Ishikawa (cell line): ENCODE results near the gene SEMG1.

ENCODE experiments used
- NFIC ChIP-seq: IDR thresholded peaks from 2 replicates; pipeline ENCODE4 v1.6.1; 2012
- RAD21 ChIP-seq: IDR thresholded peaks from 2 replicates; pipeline ENCODE4 v1.6.1; 2012; ENCODE audit warnings: low read depth
- TAF1 ChIP-seq: IDR thresholded peaks from 2 replicates; pipeline ENCODE4 v1.6.1; 2012; ENCODE audit warnings: low read depth, mild to moderate bottlenecking
- TF ChIP-seq, protein P1 (sequence below): IDR thresholded peaks from 2 replicates; pipeline ENCODE4 v1.6.1; 2012; ENCODE audit warnings: low read depth, mild to moderate bottlenecking
- TF ChIP-seq, protein P2 (sequence below): IDR thresholded peaks from 2 replicates; pipeline ENCODE4 v1.6.1; 2012

DNA sequence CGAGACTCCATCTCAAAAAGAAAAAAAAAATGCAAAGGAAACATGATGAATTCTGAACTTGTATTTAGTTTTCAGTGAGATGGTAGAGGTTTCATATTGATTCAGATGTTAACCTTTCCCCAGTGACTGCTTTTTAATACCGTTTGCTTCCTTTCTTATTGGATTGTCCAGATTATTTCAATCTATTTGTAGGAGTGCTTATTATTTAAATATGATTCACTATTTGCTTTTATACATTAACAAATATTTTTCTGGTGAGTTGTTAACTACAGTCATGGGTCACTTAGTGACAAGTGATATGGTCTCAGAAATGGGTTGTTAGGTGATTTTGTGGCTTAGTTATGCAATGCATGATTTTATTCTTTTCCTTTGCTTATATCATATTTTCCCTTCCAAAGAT, 23.7 kb upstream of the SEMG1 start:
- TF ChIP-seq RAD21 (no peak), TAF1 (no peak), NFIC (no peak)
- TF ChIP-seq, protein P1, sequence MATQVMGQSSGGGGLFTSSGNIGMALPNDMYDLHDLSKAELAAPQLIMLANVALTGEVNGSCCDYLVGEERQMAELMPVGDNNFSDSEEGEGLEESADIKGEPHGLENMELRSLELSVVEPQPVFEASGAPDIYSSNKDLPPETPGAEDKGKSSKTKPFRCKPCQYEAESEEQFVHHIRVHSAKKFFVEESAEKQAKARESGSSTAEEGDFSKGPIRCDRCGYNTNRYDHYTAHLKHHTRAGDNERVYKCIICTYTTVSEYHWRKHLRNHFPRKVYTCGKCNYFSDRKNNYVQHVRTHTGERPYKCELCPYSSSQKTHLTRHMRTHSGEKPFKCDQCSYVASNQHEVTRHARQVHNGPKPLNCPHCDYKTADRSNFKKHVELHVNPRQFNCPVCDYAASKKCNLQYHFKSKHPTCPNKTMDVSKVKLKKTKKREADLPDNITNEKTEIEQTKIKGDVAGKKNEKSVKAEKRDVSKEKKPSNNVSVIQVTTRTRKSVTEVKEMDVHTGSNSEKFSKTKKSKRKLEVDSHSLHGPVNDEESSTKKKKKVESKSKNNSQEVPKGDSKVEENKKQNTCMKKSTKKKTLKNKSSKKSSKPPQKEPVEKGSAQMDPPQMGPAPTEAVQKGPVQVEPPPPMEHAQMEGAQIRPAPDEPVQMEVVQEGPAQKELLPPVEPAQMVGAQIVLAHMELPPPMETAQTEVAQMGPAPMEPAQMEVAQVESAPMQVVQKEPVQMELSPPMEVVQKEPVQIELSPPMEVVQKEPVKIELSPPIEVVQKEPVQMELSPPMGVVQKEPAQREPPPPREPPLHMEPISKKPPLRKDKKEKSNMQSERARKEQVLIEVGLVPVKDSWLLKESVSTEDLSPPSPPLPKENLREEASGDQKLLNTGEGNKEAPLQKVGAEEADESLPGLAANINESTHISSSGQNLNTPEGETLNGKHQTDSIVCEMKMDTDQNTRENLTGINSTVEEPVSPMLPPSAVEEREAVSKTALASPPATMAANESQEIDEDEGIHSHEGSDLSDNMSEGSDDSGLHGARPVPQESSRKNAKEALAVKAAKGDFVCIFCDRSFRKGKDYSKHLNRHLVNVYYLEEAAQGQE, result no peak
- TF ChIP-seq, protein P2, sequence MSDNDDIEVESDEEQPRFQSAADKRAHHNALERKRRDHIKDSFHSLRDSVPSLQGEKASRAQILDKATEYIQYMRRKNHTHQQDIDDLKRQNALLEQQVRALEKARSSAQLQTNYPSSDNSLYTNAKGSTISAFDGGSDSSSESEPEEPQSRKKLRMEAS, result no peak
